Testis (tissue), 3 donors: ENCODE results near the gene FOCAD. TPM values are rescaled to one million over a fixed set of nuclear protein-coding genes. Genes with fewer than 3 reads are reported as not detected.
"Not testable (repeated sequence)": the region's sequence is repeated elsewhere in the genome, so short reads cannot be mapped to it uniquely, and the experiment has no call there.

Experiments
- DNase-seq: peaks from one replicate; pipeline ENCODE4 v3.0.0-alpha.2; 2019
- H3K27ac ChIP-seq, 2 donors: fragments of 200-600 bp; sonication (generic); one replicate each; pipeline ENCODE4 v1.5.1; 2019
- H3K27me3 ChIP-seq: fragments of 200-600 bp; sonication (generic); one replicate; pipeline ENCODE4 v1.5.1; 2019
- H3K36me3 ChIP-seq: fragments of 200-600 bp; sonication (generic); one replicate; pipeline ENCODE4 v1.5.1; 2017; ENCODE audit warnings: low read depth; ENCODE audit errors: missing control alignments
- H3K4me1 ChIP-seq: fragments of 200-600 bp; sonication (generic); one replicate; pipeline ENCODE4 v1.5.1; 2019
- H3K4me3 ChIP-seq, 2 donors: fragments of 200-600 bp; sonication (generic); one replicate each; pipeline ENCODE4 v1.5.1; 2017 to 2019
- H3K9me3 ChIP-seq: fragments of 200-600 bp; sonication (generic); one replicate; pipeline ENCODE4 v1.5.1; 2017
- POLR2A ChIP-seq: fragments of 450-650 bp; IDR thresholded peaks from one replicate; pipeline ENCODE4 v1.6.1; 2017; ENCODE audit warnings: antibody characterized with exemption, mild to moderate bottlenecking, moderate library complexity
- WGBS, 2 donors: methylation state at CpG; one replicate each; pipeline ENCODE4 v1.1.5; 2018; 5-methylcytosine and 5-hydroxymethylcytosine counted together
- intact Hi-C: fragments of 100-400 bp; cut with DNase I; formaldehyde crosslinking; loops from one replicate; pipeline ENCODE4 v1.15.1; 2023; ENCODE audit warnings: low total_unique reads
- polyA plus RNA-seq: library from polyadenylated mRNA; stranded (reverse); fragments of 350-450 nt; fragmentation: Illumina TruSeq; extraction: RNeasy Lipid Tissue Mini Kit (QIAGEN cat#74804); gene quantifications from one replicate; pipeline ENCODE4 v1.2.3, GENCODE V29; 2014; ENCODE audit warnings: low read depth, low replicate concordance; ENCODE audit not compliant: insufficient read depth
- total RNA-seq, 2 donors: library from RNA; depleted of rRNA; stranded (reverse); fragments of >200 nt; gene quantifications; one replicate each; pipeline ENCODE4 v1.2.3, GENCODE V29; 2016
- TF ChIP-seq, protein P1 (sequence below), 3 experiments: fragments of 450-650 bp in 2 of 3; fragments of 200-600 bp in 1 of 3; sonication (generic) in 1 of 3; IDR thresholded peaks; one replicate each; pipeline ENCODE4 v1.5.1; 2016 to 2019; ENCODE audit warnings: antibody characterized with exemption in 3 of 3, mild to moderate bottlenecking in 2 of 3, moderate library complexity in 1 of 3

Gene FOCAD
- total and polyA plus RNA-seq, 3 donors from 2014 or later, result 26.6 to 45.4 (median 38.7) TPM

DNA sequence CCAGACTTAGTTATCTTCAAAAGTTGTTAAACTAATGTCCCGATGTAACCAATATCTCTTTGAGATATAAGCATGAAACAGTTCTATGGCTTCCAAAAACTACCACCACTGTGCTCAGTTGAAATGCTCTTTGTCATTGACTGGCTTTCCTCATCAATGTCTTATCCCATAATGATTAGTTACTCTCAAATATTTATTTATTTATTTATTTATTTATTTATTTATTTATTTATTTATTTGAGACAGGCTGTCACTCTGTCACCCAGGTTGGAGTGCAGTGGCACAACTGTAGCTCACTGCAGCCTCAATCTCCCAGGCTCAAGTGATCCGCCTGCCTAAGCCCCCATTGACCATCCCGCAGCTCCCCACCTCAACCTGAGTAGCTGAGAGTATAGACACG lies 33.7 kb upstream of the FOCAD start:
- no peak for DNase-seq
- 90 to 98% methylated on average over 4 of the region's 4 CpGs for WGBS, 2 donors
- intact Hi-C loops, result no loop called here
- TF ChIP-seq, protein P1, sequence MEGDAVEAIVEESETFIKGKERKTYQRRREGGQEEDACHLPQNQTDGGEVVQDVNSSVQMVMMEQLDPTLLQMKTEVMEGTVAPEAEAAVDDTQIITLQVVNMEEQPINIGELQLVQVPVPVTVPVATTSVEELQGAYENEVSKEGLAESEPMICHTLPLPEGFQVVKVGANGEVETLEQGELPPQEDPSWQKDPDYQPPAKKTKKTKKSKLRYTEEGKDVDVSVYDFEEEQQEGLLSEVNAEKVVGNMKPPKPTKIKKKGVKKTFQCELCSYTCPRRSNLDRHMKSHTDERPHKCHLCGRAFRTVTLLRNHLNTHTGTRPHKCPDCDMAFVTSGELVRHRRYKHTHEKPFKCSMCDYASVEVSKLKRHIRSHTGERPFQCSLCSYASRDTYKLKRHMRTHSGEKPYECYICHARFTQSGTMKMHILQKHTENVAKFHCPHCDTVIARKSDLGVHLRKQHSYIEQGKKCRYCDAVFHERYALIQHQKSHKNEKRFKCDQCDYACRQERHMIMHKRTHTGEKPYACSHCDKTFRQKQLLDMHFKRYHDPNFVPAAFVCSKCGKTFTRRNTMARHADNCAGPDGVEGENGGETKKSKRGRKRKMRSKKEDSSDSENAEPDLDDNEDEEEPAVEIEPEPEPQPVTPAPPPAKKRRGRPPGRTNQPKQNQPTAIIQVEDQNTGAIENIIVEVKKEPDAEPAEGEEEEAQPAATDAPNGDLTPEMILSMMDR (IDR thresholded peaks at IDR 0.05), result no peak
- TF ChIP-seq POLR2A, result no peak
- no peaks in the 10 kb centered on the region for H3K4me1 ChIP-seq
- no peaks in the 10 kb centered on the region for H3K36me3 ChIP-seq
- H3K27me3 ChIP-seq, result no peaks in the 10 kb centered on the region
- no peaks in the 10 kb centered on the region for H3K9me3 ChIP-seq
- no peak overlapping the region for H3K27ac ChIP-seq
- no peak overlapping the region for H3K4me3 ChIP-seq

DNA sequence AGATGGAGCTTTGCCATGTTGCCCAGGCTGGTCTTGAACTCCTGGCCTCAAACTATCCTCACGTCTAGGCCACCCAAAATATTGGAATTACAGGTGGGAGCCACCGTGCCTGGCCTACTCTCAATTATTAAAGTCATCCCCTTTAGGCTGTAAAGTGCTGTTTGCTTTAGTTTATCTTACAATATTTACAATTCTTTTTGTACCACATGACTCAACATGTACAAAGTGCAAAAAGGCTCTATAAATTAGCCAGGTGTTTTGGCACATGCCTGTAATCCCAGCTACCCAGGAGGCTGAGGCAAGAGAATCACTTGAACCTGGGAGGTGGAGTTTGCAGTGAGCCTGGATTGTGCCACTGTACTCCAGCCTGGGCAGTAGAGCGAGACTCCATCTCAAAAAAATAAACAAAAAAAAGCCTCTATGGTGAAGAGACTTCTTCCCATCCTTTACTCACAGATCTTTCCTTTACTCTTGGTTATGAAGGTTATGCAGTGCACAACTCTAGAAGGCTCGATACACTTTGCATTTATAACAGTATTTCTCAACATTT lies 33.2 kb upstream of the FOCAD start:
- Histone ChIP-seq H3K4me3 (no peak overlapping the region), H3K27me3 (no peaks in the 10 kb centered on the region), H3K9me3 (no peaks in the 10 kb centered on the region), H3K27ac (no peak overlapping the region), H3K4me1 (no peaks in the 10 kb centered on the region), H3K36me3 (no peaks in the 10 kb centered on the region)
- intact Hi-C loops, result no loop called here
- no peak for DNase-seq
- no peak for TF ChIP-seq POLR2A
- TF ChIP-seq, protein P1 (IDR thresholded peaks at IDR 0.05), result no peak
- WGBS, 2 donors, result 91 to 93% methylated on average over 4 of the region's 4 CpGs

DNA sequence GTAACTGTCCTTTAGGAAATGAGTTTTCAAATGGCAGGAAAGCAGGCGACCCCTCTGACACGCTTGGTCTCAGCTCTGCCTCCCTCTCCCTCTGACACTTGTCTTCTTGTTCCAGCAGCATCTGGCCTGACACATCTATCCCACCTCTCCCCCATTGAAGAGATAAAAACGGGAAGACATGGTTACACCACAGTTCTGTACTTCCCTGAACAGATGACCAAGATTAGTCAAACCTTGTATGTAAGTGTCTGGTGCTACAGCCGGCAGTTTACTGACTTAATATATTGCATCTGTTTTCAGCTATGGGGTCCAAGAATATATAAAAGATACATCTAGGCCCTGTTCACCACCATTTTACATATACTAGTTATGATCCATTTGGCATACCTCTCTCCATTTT lies 32.1 kb upstream of the FOCAD start:
- H3K4me1 ChIP-seq, result no peaks in the 10 kb centered on the region
- DNase-seq, result no peak
- no peaks in the 10 kb centered on the region for H3K9me3 ChIP-seq
- no peaks in the 10 kb centered on the region for H3K27me3 ChIP-seq
- no peak for TF ChIP-seq POLR2A
- TF ChIP-seq, protein P1 (IDR thresholded peaks at IDR 0.05), result no peak
- intact Hi-C loops, result no loop called here
- no peaks in the 10 kb centered on the region for H3K36me3 ChIP-seq
- no peak overlapping the region for H3K27ac ChIP-seq
- 75 to 79% methylated on average over 4 of the region's 4 CpGs for WGBS, 2 donors
- no peak overlapping the region for H3K4me3 ChIP-seq

DNA sequence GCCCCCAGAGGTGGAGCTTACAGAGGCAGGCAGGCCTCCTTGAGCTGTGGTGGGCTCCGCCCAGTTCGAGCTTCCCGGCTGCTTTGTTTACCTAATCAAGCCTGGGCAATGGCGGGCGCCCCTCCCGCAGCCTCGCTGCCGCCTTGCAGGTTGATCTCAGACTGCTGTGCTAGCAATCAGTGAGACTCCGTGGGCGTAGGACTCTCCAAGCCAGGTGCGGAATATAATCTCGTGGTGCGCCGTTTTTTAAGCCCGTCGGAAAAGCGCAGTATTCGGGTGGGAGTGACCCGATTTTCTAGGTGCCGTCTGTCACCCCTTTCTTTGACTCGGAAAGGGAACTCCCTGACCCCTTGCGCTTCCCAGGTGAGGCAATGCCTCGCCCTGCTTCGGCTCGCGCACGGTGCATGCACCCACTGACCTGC lies 25.8 kb upstream of the FOCAD start:
- H3K27me3 ChIP-seq, intact Hi-C loops, H3K27ac ChIP-seq, H3K36me3 ChIP-seq, H3K4me1 ChIP-seq, H3K9me3 ChIP-seq: not testable (repeated sequence)
- H3K4me3 ChIP-seq, result peak overlapping the region; percentile 39 to 53
- peak; percentile 44 for DNase-seq
- 13 to 50% methylated on average over 23 of the region's 27 CpGs for WGBS, 2 donors

DNA sequence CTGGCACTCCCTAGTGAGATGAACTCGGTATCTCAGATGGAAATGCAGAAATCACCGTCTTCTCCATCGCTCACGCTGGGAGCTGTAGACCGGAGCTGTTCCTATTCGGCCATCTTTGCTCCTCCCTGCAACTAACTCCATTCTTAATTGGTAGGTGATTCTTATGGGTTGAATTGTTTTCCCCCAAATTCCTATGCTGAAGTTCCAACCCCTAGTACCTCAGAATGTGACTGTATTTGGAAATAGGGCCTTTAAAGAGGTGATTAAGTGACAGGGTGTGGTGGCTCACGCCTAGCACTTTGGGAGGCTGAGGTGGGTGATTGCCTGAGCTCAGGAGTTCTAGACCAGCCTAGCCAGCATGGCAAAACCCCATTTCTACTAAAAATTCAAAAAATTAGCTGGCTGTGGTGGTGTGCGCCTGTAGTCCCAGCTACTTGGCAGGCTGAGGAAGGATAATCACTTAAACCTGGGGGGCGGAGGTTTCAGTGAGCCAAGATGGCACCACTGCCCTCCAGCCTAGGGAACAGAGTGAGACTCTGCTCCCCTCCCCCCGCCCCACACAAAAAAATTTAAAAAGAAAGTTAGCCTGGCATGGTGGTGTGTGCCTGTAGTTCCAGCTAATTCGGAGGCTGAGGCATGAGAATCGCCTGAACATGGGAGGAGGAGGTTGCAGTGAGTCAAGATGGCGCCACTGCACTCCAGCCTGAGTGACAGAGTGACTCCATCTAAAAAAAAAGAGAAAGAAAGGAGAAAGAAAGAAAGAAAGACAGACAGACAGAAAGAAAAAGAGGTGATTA lies 25.2 kb upstream of the FOCAD start:
- Histone ChIP-seq H3K4me1 (no peaks in the 10 kb centered on the region), H3K9me3 (no peaks in the 10 kb centered on the region), H3K4me3 (peak overlapping the region; percentile 39 to 53), H3K36me3 (no peaks in the 10 kb centered on the region), H3K27ac (no peak overlapping the region), H3K27me3 (no peaks in the 10 kb centered on the region)
- 47 to 69% methylated on average over 12 to 13 of the region's 13 CpGs for WGBS, 2 donors
- intact Hi-C loops, result no loop called here
- DNase-seq, result no peak
- no peak for TF ChIP-seq POLR2A
- TF ChIP-seq, protein P1 (IDR thresholded peaks at IDR 0.05), result no peak
